HS-27A (cell line): ENCODE data around the gene SYCE1L.
"Not testable (repeated sequence)": the region's sequence is repeated elsewhere in the genome, so short reads cannot be mapped to it uniquely, and the experiment has no call there.

ENCODE experiments used
- DNase-seq: peaks from one replicate; pipeline ENCODE4 v3.0.0-alpha.2; 2012; ENCODE audit warnings: low read depth, missing footprints

Gene SYCE1L

GRCh38 chr16:77197747-77198146 lies 1.5 kb upstream of the SYCE1L start:
- DNase-seq, result no peak

- no peak for DNase-seq
Observed at GRCh38 chr16:77206533-77206932, 7.3 kb downstream of the SYCE1L start.

GRCh38 chr16:77207030-77207429 lies 7.8 kb downstream of the SYCE1L start:
- DNase-seq, result no peak

GRCh38 chr16:77208382-77208781 lies 9.2 kb downstream of the SYCE1L start:
- no peak for DNase-seq

- no peak for DNase-seq
Observed at GRCh38 chr16:77211880-77212740, 12.9 kb downstream of the SYCE1L start.

GRCh38 chr16:77212741-77213541 lies 13.7 kb downstream of the SYCE1L start:
- DNase-seq, result no peak

GRCh38 chr16:77213542-77214106 lies 14.4 kb downstream of the SYCE1L start:
- DNase-seq, result peak; percentile 87

GRCh38 chr16:77214411-77215138 lies 15.4 kb downstream of the SYCE1L start:
- DNase-seq, result no peak

GRCh38 chr16:77219437-77219836 lies 20.2 kb downstream of the SYCE1L start:
- no peak for DNase-seq

GRCh38 chr16:77220427-77220826 lies 21.2 kb downstream of the SYCE1L start:
- no peak for DNase-seq

GRCh38 chr16:77221482-77221881 lies 22.3 kb downstream of the SYCE1L start:
- DNase-seq, result no peak

- no peak for DNase-seq
Observed at GRCh38 chr16:77223184-77223583, 24.0 kb downstream of the SYCE1L start.

- DNase-seq, result no peak
Observed at GRCh38 chr16:77225182-77225581, 26.0 kb downstream of the SYCE1L start.

- no peak for DNase-seq
Observed at GRCh38 chr16:77227745-77228144, 28.5 kb downstream of the SYCE1L start.

- DNase-seq, result no peak
Observed at GRCh38 chr16:77231047-77231446, 31.8 kb downstream of the SYCE1L start.

- no peak for DNase-seq
Observed at GRCh38 chr16:77233799-77234519, 34.8 kb downstream of the SYCE1L start.

- no peak for DNase-seq
Observed at GRCh38 chr16:77234611-77235010, 35.4 kb downstream of the SYCE1L start.

- DNase-seq, result peak; percentile 62
Observed at GRCh38 chr16:77236063-77236511, 36.9 kb downstream of the SYCE1L start.

- no peak for DNase-seq
Observed at GRCh38 chr16:77238593-77238992, 39.4 kb downstream of the SYCE1L start.

GRCh38 chr16:77242471-77242870 lies 43.3 kb downstream of the SYCE1L start:
- DNase-seq, result not testable (repeated sequence)

- DNase-seq, result no peak
Observed at GRCh38 chr16:77246150-77246549, 46.9 kb downstream of the SYCE1L start.
